ENCODE data around the gene SEBOX.

GRCh38 chr17:28372203-28372944, 7.4 kb upstream of the SEBOX start:
- no peak for TF ChIP-seq EZH2phosphoT487 (IDR thresholded peaks at IDR 0.05; ENCODE audit: borderline replicate concordance, low read length)
- no peak for TF ChIP-seq CTCF (IDR thresholded peaks at IDR 0.05; ENCODE audit: low read depth, low read length, poor library complexity, severe bottlenecking)

Measured in DOHH2 (cell line).